ENCODE data around the gene NCKAP5.

DNA sequence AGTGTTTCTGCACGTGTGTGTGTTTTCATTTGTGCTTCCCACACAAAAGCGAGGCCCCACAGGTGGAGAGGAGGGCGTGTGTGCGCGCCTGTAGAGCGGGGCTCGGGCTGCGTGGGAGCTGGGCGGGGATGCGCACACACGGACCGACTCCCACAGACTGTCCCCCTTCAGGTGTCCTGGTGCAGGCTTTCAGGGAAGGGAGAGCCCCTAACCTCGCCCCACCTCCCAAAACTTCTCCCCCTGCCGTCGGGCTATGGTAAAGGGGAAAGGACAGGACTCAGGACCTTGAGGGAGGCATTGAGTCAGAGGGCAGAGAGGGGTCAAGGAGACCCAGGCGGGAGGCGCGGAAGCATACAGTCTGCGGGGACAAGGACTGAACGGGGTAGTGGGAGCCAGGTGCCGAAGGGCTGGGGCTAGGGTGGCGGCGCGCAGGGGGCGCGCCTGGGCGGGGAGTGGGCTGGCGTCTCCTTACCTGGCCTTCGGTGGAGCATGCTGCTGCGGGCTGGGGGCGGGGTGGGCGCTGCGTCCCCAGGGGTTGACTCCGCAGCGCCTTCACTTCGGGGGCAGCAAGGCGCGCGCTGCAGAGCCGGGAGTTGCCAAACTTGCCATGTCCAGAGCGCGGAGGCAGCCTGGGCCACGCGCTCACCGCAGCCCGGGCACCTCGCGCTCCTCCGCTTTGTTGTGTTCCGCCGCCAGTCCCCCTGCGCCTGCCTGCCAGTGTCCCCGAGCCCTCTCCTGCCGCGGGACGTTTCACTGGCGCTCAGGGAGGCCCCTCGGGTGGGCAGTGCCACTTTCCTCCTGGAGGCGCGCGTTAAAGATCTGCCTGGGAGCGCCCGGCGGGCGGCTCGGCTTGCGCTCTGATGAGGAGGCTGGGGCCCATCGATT is 302.0 kb downstream of the NCKAP5 start:
- TF ChIP-seq POLR2A (IDR thresholded peaks at IDR 0.05) = no peak
- no peak for TF ChIP-seq CTCF (IDR thresholded peaks at IDR 0.05)
